ENCODE data around the gene RAPGEF5. TPM values are rescaled to one million over a fixed set of nuclear protein-coding genes. Genes with fewer than 3 reads are reported as not detected.

Gene RAPGEF5
- polyA plus RNA-seq, 1 donor (not counting 4 experiments of a cell fraction or from before 2014, with no cell fraction given) = 2.1 TPM

DNA sequence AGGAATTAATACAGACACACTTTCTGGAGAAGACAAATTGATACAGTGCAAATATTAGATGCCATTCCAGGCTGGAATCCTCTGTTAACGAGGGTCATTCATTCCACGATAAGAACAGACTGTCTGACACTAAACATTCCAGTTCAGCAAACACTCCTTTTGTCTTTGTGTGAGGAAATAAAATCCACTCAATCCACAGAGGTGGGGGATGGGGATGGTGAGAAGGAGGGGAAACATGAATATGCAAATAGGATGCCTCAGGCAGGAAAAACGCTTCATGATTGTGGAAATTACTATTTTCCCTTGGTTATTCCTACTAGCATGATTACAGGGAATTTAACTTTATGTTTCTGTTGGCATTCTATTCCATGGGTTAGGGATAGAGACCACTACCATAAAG lies 214.4 kb downstream of the RAPGEF5 start:
- DNase-seq (ENCODE audit: low read depth, low spot score) = no peak
- H3K36me3 ChIP-seq (ENCODE audit: control insufficient read depth in 2 of 2, extremely low read depth in 1 of 2, insufficient read depth in 2 of 2, low read length in 2 of 2) = no peaks in the 10 kb centered on the region
- H3K4me1 ChIP-seq (ENCODE audit: control insufficient read depth, extremely low read depth, insufficient read depth, low read length) = no peaks in the 10 kb centered on the region
- no peak overlapping the region for H3K4me3 ChIP-seq (ENCODE audit: control insufficient read depth in 2 of 3, extremely low read depth in 1 of 3, insufficient read depth in 2 of 3, low read depth in 1 of 3, low read length in 3 of 3)
- H3K9ac ChIP-seq (ENCODE audit: control insufficient read depth, extremely low read depth, insufficient read depth, low read length) = no peak overlapping the region
- FAIRE-seq = no peak
- dilution Hi-C loops (cut with MboI; ENCODE audit: extremely low pct_ligation_motif_present, low sequenced_read_pairs) = no loop called here
- H3K9me3 ChIP-seq (ENCODE audit: control insufficient read depth, low read depth, low read length) = no peaks in the 10 kb centered on the region
- H3K27ac ChIP-seq (ENCODE audit: control insufficient read depth, insufficient read depth, low read length) = no peak overlapping the region
- no peaks in the 10 kb centered on the region for H3K79me2 ChIP-seq (ENCODE audit: control insufficient read depth, insufficient read depth, low read length)
- no peak for TF ChIP-seq EZH2 (IDR thresholded peaks at IDR 0.05; ENCODE audit: low read length)
- H4K20me1 ChIP-seq (ENCODE audit: control insufficient read depth, extremely low read depth, insufficient read depth, low read length) = no peaks in the 10 kb centered on the region
- no peaks in the 10 kb centered on the region for H3K27me3 ChIP-seq (ENCODE audit: control insufficient read depth, extremely low read depth, insufficient read depth, low read length)
- H3K4me2 ChIP-seq (ENCODE audit: control insufficient read depth, extremely low read depth, insufficient read depth, low read depth, low read length) = no peak overlapping the region
- H2AFZ ChIP-seq (ENCODE audit: control insufficient read depth, low read length) = no peak overlapping the region
- no peaks in the 10 kb centered on the region for H3K9me1 ChIP-seq (ENCODE audit: control insufficient read depth, extremely low read depth, insufficient read depth, low read length)

- H3K79me2 ChIP-seq (ENCODE audit: control insufficient read depth, insufficient read depth, low read length) = no peaks in the 10 kb centered on the region
- no peak for FAIRE-seq
- DNase-seq (ENCODE audit: low read depth, low spot score) = no peak
- H3K4me3 ChIP-seq (ENCODE audit: control insufficient read depth in 2 of 3, extremely low read depth in 1 of 3, insufficient read depth in 2 of 3, low read depth in 1 of 3, low read length in 3 of 3) = no peak overlapping the region
- no peak overlapping the region for H2AFZ ChIP-seq (ENCODE audit: control insufficient read depth, low read length)
- dilution Hi-C loops (cut with MboI; ENCODE audit: extremely low pct_ligation_motif_present, low sequenced_read_pairs) = no loop called here
- H4K20me1 ChIP-seq (ENCODE audit: control insufficient read depth, extremely low read depth, insufficient read depth, low read length) = no peaks in the 10 kb centered on the region
- H3K9ac ChIP-seq (ENCODE audit: control insufficient read depth, extremely low read depth, insufficient read depth, low read length) = no peak overlapping the region
- H3K27me3 ChIP-seq (ENCODE audit: control insufficient read depth, extremely low read depth, insufficient read depth, low read length) = no peaks in the 10 kb centered on the region
- H3K36me3 ChIP-seq (ENCODE audit: control insufficient read depth in 2 of 2, extremely low read depth in 1 of 2, insufficient read depth in 2 of 2, low read length in 2 of 2) = no peaks in the 10 kb centered on the region
- no peaks in the 10 kb centered on the region for H3K9me1 ChIP-seq (ENCODE audit: control insufficient read depth, extremely low read depth, insufficient read depth, low read length)
- TF ChIP-seq EZH2 (IDR thresholded peaks at IDR 0.05; ENCODE audit: low read length) = no peak
- TF ChIP-seq, protein P1, sequence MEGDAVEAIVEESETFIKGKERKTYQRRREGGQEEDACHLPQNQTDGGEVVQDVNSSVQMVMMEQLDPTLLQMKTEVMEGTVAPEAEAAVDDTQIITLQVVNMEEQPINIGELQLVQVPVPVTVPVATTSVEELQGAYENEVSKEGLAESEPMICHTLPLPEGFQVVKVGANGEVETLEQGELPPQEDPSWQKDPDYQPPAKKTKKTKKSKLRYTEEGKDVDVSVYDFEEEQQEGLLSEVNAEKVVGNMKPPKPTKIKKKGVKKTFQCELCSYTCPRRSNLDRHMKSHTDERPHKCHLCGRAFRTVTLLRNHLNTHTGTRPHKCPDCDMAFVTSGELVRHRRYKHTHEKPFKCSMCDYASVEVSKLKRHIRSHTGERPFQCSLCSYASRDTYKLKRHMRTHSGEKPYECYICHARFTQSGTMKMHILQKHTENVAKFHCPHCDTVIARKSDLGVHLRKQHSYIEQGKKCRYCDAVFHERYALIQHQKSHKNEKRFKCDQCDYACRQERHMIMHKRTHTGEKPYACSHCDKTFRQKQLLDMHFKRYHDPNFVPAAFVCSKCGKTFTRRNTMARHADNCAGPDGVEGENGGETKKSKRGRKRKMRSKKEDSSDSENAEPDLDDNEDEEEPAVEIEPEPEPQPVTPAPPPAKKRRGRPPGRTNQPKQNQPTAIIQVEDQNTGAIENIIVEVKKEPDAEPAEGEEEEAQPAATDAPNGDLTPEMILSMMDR (optimal IDR thresholded peaks at IDR 0.05 in 1 of 3, IDR thresholded peaks at IDR 0.05 in 1 of 3, conservative IDR thresholded peaks at IDR 0.05 in 1 of 3; ENCODE audit: extremely low read depth in 1 of 3, insufficient read depth in 2 of 3, low read length in 3 of 3) = no peak
- no peaks in the 10 kb centered on the region for H3K4me1 ChIP-seq (ENCODE audit: control insufficient read depth, extremely low read depth, insufficient read depth, low read length)
- no peak overlapping the region for H3K27ac ChIP-seq (ENCODE audit: control insufficient read depth, insufficient read depth, low read length)
- no peak overlapping the region for H3K4me2 ChIP-seq (ENCODE audit: control insufficient read depth, extremely low read depth, insufficient read depth, low read depth, low read length)
- H3K9me3 ChIP-seq (ENCODE audit: control insufficient read depth, low read depth, low read length) = no peaks in the 10 kb centered on the region
Observed at GRCh38 chr7:22141355-22141754, 215.6 kb downstream of the RAPGEF5 start.

DNA sequence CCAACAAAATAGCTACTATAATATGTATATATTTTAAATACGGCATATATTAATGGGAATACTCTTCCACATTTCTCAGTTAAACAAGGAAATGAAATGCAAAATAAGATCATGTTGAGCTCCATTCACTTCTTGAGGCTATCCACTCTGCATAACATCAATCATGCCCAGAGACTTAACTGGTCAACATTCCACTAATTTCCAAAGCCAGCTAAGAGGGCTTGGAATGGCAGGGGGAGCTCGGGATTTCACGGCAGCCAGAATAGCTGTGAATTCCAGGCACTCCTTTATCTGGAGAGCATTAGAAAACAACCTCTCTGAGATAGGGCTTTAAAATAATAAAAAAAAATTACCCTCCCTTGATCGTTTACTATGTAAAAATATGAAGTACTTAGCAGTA lies 216.4 kb downstream of the RAPGEF5 start:
- H3K4me3 ChIP-seq (ENCODE audit: control insufficient read depth in 2 of 3, extremely low read depth in 1 of 3, insufficient read depth in 2 of 3, low read depth in 1 of 3, low read length in 3 of 3) = no peak overlapping the region
- no peaks in the 10 kb centered on the region for H3K79me2 ChIP-seq (ENCODE audit: control insufficient read depth, insufficient read depth, low read length)
- no peak for FAIRE-seq
- H3K4me1 ChIP-seq (ENCODE audit: control insufficient read depth, extremely low read depth, insufficient read depth, low read length) = no peaks in the 10 kb centered on the region
- no peak overlapping the region for H3K9ac ChIP-seq (ENCODE audit: control insufficient read depth, extremely low read depth, insufficient read depth, low read length)
- no peaks in the 10 kb centered on the region for H3K27me3 ChIP-seq (ENCODE audit: control insufficient read depth, extremely low read depth, insufficient read depth, low read length)
- no peak overlapping the region for H2AFZ ChIP-seq (ENCODE audit: control insufficient read depth, low read length)
- H4K20me1 ChIP-seq (ENCODE audit: control insufficient read depth, extremely low read depth, insufficient read depth, low read length) = no peaks in the 10 kb centered on the region
- DNase-seq (ENCODE audit: low read depth, low spot score) = no peak
- no peak overlapping the region for H3K4me2 ChIP-seq (ENCODE audit: control insufficient read depth, extremely low read depth, insufficient read depth, low read depth, low read length)
- H3K9me1 ChIP-seq (ENCODE audit: control insufficient read depth, extremely low read depth, insufficient read depth, low read length) = no peaks in the 10 kb centered on the region
- no peak overlapping the region for H3K27ac ChIP-seq (ENCODE audit: control insufficient read depth, insufficient read depth, low read length)
- dilution Hi-C loops (cut with MboI; ENCODE audit: extremely low pct_ligation_motif_present, low sequenced_read_pairs) = no loop called here
- H3K9me3 ChIP-seq (ENCODE audit: control insufficient read depth, low read depth, low read length) = no peaks in the 10 kb centered on the region
- no peak for TF ChIP-seq EZH2 (IDR thresholded peaks at IDR 0.05; ENCODE audit: low read length)
- TF ChIP-seq, protein P1 (optimal IDR thresholded peaks at IDR 0.05 in 1 of 3, IDR thresholded peaks at IDR 0.05 in 1 of 3, conservative IDR thresholded peaks at IDR 0.05 in 1 of 3; ENCODE audit: extremely low read depth in 1 of 3, insufficient read depth in 2 of 3, low read length in 3 of 3) = no peak
- H3K36me3 ChIP-seq (ENCODE audit: control insufficient read depth in 2 of 2, extremely low read depth in 1 of 2, insufficient read depth in 2 of 2, low read length in 2 of 2) = no peaks in the 10 kb centered on the region

Data from keratinocyte (primary cell).